GM18499 (cell line): ENCODE results near the gene VWC2L.

Experiments
- ATAC-seq: cut with Tn5 transposase; IDR thresholded peaks from one replicate; pipeline ENCODE4 v1.9.1; 2021; ENCODE audit warnings: moderate number of reproducible peaks; ENCODE audit not compliant: insufficient read depth, unreplicated experiment

VWC2L gene

DNA sequence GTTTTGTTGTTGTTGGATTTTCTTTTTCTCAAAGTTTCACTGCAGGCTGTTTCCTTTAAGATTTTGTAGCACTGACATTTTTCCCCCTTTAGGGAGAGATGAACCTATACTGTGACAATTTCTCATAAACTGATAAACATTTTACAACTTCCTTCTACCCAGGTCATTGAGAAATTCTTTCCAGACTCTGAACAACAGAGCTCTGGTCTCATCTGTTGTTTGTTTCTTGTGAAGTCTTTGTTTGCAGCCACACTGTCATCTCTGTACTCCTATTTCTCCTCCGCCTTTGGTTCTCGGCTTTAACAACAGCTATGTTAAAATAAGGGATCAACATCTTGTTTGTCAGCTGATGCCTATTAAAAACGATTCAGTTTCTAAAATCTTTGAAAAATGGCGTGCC, 167.6 kb downstream of the VWC2L start:
- ATAC-seq: no peak

DNA sequence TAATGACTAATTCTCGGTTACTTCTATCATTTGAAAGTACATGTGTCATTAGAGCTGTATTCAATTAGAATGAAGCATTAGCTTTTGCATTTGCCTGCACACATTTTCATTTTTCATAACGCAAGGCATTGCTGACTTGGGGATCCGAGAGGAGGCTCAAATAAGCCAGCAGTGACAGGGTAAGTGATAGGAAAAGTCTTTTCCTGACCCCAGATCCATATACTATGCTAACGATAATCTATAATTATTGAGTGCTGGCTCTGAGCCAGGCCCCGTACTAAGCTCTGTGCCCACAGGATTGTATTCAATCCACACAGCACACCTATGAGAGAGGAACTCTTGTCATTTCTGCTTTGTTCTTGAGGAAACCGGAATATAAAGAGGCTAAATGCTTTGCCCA, 168.2 kb downstream of the VWC2L start:
- no peak for ATAC-seq

DNA sequence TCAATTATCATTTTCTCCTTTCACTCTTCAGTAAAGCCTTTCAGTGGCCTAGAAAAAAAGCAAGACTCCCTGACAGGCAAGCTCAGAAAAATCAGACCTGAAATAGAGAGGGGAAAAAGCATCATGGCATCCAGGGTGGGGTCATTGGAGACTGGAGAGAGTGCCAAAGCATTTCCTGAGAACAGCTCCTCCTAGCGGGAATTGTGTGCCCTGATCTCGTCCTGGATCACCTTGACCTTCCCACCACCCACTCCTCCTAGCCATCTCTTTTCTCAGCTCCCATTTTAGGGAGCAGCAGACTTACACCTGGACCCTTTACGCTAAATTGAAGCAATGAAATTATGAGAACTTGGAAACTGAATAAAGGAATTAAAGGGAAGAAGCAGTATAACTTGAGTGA, 176.6 kb downstream of the VWC2L start:
- no peak for ATAC-seq

DNA sequence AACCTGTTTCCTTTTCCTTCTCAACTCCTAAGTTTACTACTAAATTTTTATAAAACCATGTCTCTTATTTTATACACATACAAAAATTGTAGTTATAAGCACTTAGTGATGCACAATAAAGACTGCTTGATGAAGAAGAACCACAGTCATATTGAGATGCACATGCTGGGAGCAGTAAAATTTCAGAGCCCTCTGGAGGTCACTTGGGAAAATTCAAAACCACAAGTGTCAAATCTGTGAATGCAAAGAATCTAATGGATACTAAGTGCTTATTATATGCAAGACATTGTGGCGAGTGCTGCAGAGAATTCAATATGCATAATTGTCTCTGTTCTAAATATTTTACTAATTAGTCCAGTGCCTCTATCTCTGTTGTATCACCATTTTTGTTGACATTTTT, 180.5 kb downstream of the VWC2L start:
- ATAC-seq: no peak

DNA sequence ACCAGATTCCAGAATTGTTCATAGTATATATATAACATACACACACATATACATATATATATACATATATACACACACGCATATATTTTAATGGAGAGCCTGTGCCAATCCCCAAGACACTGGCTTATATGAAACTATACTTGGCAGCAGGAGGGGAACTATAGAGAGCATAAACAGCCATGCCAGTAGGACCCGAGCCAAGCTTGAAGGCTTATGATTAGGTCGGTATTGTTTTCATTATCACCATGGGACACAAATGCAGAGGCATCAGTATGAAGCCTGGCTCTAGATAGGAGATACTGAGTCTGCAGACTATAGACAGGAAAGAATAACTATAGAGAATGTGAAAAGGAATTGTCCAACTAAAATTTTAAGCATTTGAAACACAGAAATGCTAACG, 181.2 kb downstream of the VWC2L start:
- no peak for ATAC-seq

DNA sequence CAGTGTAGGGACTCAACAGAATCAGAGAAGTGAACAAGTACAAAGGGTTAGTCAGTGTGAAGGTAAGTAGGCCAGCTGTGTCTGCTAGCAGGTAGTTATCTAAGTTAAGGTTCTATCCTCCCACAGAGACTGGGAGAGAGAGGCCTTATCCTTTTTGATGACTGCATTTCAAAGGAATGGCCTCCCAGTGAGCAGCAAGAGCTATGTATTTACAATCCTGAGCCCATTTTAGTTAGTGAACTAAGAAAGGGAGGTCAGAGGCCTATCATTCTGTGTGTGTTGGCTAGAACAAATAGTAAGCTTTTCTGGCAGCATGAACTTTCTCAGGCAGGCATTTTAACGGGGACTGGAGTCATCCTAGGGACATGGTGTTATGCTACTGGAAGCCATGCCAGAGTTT, 182.9 kb downstream of the VWC2L start:
- ATAC-seq: no peak

DNA sequence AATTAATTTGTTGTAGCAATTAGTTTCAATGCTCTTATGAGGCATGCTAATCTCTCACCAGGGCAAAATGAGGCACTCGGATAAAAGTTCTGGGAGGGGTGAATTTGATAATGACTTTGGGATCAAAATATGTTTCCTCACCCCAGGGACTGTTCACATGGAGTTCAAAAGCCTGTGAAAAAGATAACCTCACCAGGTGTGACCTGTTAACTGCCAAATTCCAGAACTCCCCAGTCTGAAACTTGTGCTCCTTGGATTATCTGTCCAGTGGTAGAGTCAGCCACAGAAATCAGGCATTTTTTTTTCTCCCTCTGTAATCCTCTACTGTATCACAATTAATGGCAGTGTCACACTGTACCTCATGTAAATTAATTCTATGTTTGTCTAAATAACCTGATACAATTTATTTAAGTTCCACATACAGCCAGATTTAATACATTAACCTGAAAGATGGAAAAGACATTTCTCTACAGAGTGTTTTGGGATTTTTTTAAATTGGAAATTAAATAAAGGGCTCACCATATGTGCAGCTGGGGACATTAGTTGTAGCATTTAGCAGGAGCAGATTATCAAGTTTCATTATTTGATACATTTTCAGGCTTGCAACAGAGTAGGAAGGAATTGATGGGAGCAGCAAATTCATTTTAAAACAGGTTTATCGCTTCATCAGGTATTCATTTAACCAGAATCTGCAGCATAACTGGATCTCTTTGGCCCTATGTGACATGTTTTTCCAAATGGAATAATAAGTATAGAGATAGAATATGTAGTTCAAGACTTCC, 191.2 kb downstream of the VWC2L start:
- no peak for ATAC-seq

DNA sequence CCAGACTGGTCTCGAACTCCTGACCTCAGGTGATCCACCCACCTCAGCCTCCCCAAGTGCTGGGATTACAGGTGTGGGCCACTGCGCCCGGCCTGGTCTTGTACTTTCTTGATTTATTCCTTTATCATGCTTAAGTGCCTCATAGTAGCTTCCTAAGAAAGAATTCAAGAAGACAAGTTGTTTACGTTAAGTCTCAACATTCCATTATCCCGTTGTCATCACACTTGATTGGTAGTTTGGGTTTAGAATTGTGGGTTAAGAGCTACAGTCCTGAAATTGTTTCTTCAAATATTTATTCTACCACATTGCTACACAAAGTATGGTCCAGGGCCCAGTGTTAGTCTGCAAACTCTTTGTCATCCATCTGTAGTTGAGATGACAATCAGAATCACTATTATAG, 194.0 kb downstream of the VWC2L start:
- no peak for ATAC-seq

DNA sequence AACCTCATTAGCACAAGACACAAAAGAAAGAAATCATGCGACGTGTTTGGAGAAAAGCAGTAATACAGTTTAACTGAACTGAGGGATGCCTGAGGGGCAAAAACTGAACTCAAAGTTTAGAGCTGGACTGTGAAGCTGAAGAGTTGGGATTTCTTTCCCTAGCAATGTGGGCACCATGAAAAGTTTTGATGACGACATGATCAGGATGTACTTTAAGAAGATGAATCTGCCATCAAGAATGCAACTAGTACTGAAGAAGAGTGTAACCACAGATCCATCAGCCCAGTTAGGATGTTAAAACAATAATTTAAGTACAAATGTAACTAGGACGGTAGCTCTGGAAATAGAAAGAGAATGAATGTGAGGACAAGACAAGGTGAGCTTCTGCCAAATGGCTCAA, 196.2 kb downstream of the VWC2L start:
- no peak for ATAC-seq

DNA sequence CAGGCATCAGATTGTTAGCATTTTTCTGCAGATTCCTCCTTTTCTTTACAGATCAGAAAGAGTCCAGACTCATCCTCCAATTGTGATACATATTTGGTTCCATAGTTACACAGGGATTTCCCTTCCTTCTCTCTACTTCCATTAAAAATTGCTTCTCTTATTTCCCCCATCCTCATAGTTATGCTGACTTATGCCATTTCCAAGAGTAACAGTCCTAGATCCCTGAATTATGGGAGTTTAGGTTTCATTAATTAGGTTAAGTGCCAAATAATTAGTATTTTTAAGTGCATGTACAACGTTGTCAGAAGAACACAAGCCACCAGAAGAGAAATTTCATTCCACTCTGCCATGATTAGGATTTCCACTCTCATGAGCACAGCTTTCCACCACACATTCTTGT, 200.2 kb downstream of the VWC2L start:
- ATAC-seq: no peak

DNA sequence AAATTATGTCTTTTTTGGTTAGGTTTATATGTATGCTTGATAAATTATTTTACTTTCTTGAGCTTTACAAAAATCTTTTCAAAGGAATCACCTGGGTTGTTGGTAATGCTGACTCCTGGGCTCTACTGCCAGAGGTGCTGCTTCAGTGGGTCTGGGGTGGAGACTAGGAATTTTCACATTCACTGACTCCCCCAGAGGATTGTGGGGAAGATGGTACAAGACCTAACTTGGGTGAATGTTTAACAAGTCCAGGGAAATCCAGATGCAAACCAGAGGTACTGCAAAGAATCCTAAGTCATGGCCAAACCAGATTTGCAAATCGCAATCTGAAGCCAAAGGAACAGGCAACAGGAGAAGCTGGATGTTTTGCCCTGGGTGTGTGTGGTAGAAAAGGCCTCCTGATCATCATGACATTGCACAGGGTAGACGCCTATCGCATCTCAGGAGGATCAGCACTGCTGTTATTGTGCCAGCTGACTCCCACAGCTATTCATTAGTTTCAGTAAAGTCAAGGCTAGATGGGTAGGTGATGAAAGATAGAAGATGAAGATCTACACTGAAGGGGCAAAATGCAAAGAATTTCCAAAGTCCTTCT, 213.4 kb downstream of the VWC2L start:
- ATAC-seq: no peak

DNA sequence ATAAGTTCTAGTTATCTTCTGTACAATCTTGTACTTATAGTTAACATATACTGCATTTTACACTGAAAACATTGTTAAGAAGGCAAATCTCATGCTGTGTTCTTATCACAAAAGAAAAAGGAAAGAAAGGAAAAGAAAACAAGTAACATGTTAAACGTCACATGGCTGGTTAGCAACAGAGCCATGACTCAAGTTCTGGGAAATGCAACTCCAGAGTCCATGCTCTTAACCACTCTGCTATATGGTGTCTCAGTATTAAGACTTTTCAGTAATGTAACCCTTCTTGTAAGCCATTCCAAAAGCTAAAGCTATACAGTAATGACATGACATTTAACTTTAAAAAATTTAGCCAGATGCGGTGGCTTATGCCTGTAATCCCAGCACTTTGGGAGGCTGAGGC, 217.2 kb downstream of the VWC2L start:
- ATAC-seq: no peak
